K562 (cell line): ENCODE data around the gene AKR1C4. TPM values are rescaled to one million over a fixed set of nuclear protein-coding genes. Genes with fewer than 3 reads are reported as not detected.

Source experiments
- ATAC-seq: fragments of 200-7000 bp; cut with Tn5 transposase; 3 replicates; pipeline ENCODE4 v1.9.1; 2020; ENCODE audit warnings: moderate library complexity
- Bru-seq: library from RNA; stranded (reverse); fragments of 400-500 nt; gene quantifications from one replicate; lab custom pipeline; 2021; lab: Mats Ljungman, UMichigan
- BruChase-seq, 2 experiments: library from RNA; stranded (reverse); fragments of 400-500 nt; gene quantifications; one replicate each; lab custom pipeline; 2021; lab: Mats Ljungman, UMichigan
- BruUV-seq: library from RNA; stranded (reverse); fragments of 400-500 nt; replicated peaks from 2 replicates; lab custom pipeline; 2021; lab: Mats Ljungman, UMichigan
- CTCF ChIA-PET: fragments of 300-600 bp; formaldehyde crosslinking; extraction: SDS; loops from one replicate; lab custom pipeline; 2021; ENCODE audit warnings: low intra/inter-chr PET ratio; lab: Yijun Ruan, JAX
- POLR2A ChIA-PET: fragments of 300-600, 350-650 bp; sonication (Branson Sonifier 250); formaldehyde crosslinking; extraction: SDS; loops from one replicate; lab custom pipeline; 2021; ENCODE audit warnings: antibody characterized with exemption, inconsistent platforms; lab: Yijun Ruan, JAX
- DNase-seq, 4 experiments: peaks; one replicate each; pipeline versions ENCODE4 v3.0.0 to v3.0.0-alpha.2; 2011 to 2018; ENCODE audit warnings: low spot score in 3 of 4, mixed read lengths in 3 of 4; ENCODE audit errors: extremely low read depth in 1 of 4
- FAIRE-seq: peaks from 2 replicates; lab custom pipeline; 2011; peaks lifted over from hg19 to GRCh38; lab: Jason Lieb, UNC
- H2AFZ ChIP-seq: 2 replicates; pipeline ENCODE4 v1.6.0; 2011; ENCODE audit warnings: low read depth, low read length, control low read depth, inconsistent platforms
- H3K27ac ChIP-seq: fragments of 200-600 bp; 3 replicates; pipeline ENCODE4 v1.8.0; 2011; ENCODE audit warnings: low read depth, mild to moderate bottlenecking, control low read depth, inconsistent platforms, low read length, moderate library complexity, mixed read lengths; ENCODE audit errors: extremely low read depth
- H3K27me3 ChIP-seq, 2 experiments: fragments of 300-600 bp in 1 of 2; 2 replicates in 1 of 2; 3 replicates in 1 of 2; pipeline versions ENCODE4 v1.6.0 to v1.8.0; 2011; ENCODE audit warnings: inconsistent platforms in 2 of 2, low read length in 2 of 2, mild to moderate bottlenecking in 1 of 2, mixed read lengths in 1 of 2, moderate library complexity in 1 of 2; ENCODE audit not compliant: control insufficient read depth in 2 of 2, insufficient read depth in 2 of 2
- H3K36me3 ChIP-seq: fragments of 300-600 bp; 3 replicates; pipeline ENCODE4 v1.8.0; 2011; ENCODE audit warnings: mild to moderate bottlenecking, low read length, inconsistent platforms; ENCODE audit not compliant: control insufficient read depth, insufficient read depth
- H3K4me1 ChIP-seq, 2 experiments: fragments of 200-600 bp in 1 of 2; replicated peaks in 1 of 2; 2 replicates in 1 of 2; 3 replicates in 1 of 2; pipeline versions ENCODE4 v1.5.1 to v1.8.0; 2011; ENCODE audit warnings: inconsistent platforms in 2 of 2, low read length in 2 of 2, mild to moderate bottlenecking in 1 of 2, mixed read lengths in 1 of 2, moderate library complexity in 1 of 2; ENCODE audit not compliant: control insufficient read depth in 2 of 2, insufficient read depth in 2 of 2
- H3K4me2 ChIP-seq: 2 replicates; pipeline ENCODE4 v1.6.1; 2011; ENCODE audit warnings: low read length, control low read depth, inconsistent platforms, mixed read lengths; ENCODE audit not compliant: insufficient read depth
- H3K4me3 ChIP-seq: fragments of 200-600 bp; sonication (generic), shearing (Covaris generic); 2 replicates; pipeline ENCODE4 v1.5.1; 2016; ENCODE audit warnings: control low read depth, inconsistent platforms
- H3K79me2 ChIP-seq: fragments of 200-600 bp; 3 replicates; pipeline ENCODE4 v1.8.0; 2011; ENCODE audit warnings: low read length, inconsistent platforms; ENCODE audit not compliant: control insufficient read depth, insufficient read depth
- H3K9ac ChIP-seq, 2 experiments: 2 replicates each; pipeline versions ENCODE4 v1.6.0 to v1.6.1; 2011; ENCODE audit warnings: low read depth in 2 of 2, low read length in 2 of 2, control low read depth in 1 of 2, inconsistent platforms in 1 of 2, mild to moderate bottlenecking in 1 of 2, mixed read lengths in 1 of 2; ENCODE audit not compliant: insufficient read depth in 1 of 2
- H3K9me1 ChIP-seq: one replicate; pipeline ENCODE4 v1.6.0; 2011; ENCODE audit warnings: inconsistent platforms, mild to moderate bottlenecking, low read length, moderate library complexity; ENCODE audit not compliant: control insufficient read depth, insufficient read depth
- H3K9me3 ChIP-seq: replicated peaks from 2 replicates; pipeline ENCODE4 v1.5.1; 2011; ENCODE audit warnings: low read depth, low read length, inconsistent platforms; ENCODE audit not compliant: control insufficient read depth, insufficient read depth
- H4K20me1 ChIP-seq: replicated peaks from 2 replicates; pipeline ENCODE4 v1.6.1; 2011; ENCODE audit warnings: low read length, inconsistent platforms, mixed read lengths; ENCODE audit not compliant: control insufficient read depth, insufficient read depth
- CBX1 ChIP-seq: sonication (generic); IDR thresholded peaks from 2 replicates; pipeline ENCODE4 v1.6.1; 2016; ENCODE audit warnings: antibody characterized with exemption, low read depth, mild to moderate bottlenecking
- HMGXB4 ChIP-seq: sonication (generic); formaldehyde crosslinking; IDR thresholded peaks from 2 replicates; pipeline ENCODE4 v1.8.1; 2023; ENCODE audit warnings: mild to moderate bottlenecking, missing genetic modification reagents
- NFIC ChIP-seq: fragments of 450-650 bp; IDR thresholded peaks from 2 replicates; pipeline ENCODE4 v1.6.1; 2017; ENCODE audit warnings: mild to moderate bottlenecking, inconsistent platforms
- PHTF2 ChIP-seq: fragments of 250-450 bp; sonication (Bioruptor Pico); IDR thresholded peaks from 2 replicates; pipeline ENCODE4 v1.5.0; 2021; ENCODE audit warnings: mild to moderate bottlenecking
- SAFB ChIP-seq: fragments of 200-400 bp; formaldehyde crosslinking; IDR thresholded peaks from 2 replicates; pipeline ENCODE4 v1.6.1; 2017; ENCODE audit warnings: low read depth, low read length, borderline replicate concordance
- SP2 ChIP-seq: IDR thresholded peaks from 2 replicates; pipeline ENCODE4 v1.6.1; 2011; ENCODE audit warnings: mild to moderate bottlenecking, low read depth, low read length, moderate library complexity; ENCODE audit not compliant: poor library complexity, severe bottlenecking; ENCODE audit errors: extremely low read depth
- TEAD2 ChIP-seq: fragments of 450-650 bp; IDR thresholded peaks from 2 replicates; pipeline ENCODE4 v1.6.1; 2016; ENCODE audit warnings: missing genetic modification characterization, control low read depth, missing compliant biosample characterization
- XRCC4 ChIP-seq: IDR thresholded peaks from one replicate; pipeline ENCODE4 v1.6.1; 2011; ENCODE audit not compliant: insufficient read depth, insufficient read length; ENCODE audit errors: extremely low read depth
- ZNF695 ChIP-seq: fragments of 450-650 bp; formaldehyde crosslinking; IDR thresholded peaks from 2 replicates; pipeline ENCODE4 v1.4.0; 2020; ENCODE audit warnings: mild to moderate bottlenecking, moderate library complexity
- ZNF76 ChIP-seq: fragments of 250-450 bp; sonication (Bioruptor Pico); IDR thresholded peaks from 2 replicates; pipeline ENCODE4 v1.4.0; 2020; ENCODE audit warnings: mild to moderate bottlenecking, moderate library complexity, borderline replicate concordance
- ZNF780A ChIP-seq: fragments of 250-450 bp; sonication (Bioruptor Pico); IDR thresholded peaks from 2 replicates; pipeline ENCODE4 v1.5.0; 2021; ENCODE audit warnings: mild to moderate bottlenecking
- WGBS: fragments of 100-300 bp; shearing (Covaris generic); methylation state at CpG from one replicate; pipeline ENCODE4 v1.1.6; 2016; ENCODE audit warnings: low coverage, mixed read lengths; ENCODE audit not compliant: insufficient coverage; ENCODE audit errors: missing lambda C conversion rate; 5-methylcytosine and 5-hydroxymethylcytosine counted together
- in situ Hi-C: fragments of 300-500 bp; cut with MboI; formaldehyde crosslinking; loops from 4 replicates; pipeline ENCODE4 v1.15.0; 2018; ENCODE audit warnings: inconsistent platforms, mixed read lengths
- intact Hi-C: fragments of 100-400 bp; cut with micrococcal nuclease; formaldehyde crosslinking; loops from 2 replicates; pipeline ENCODE4 v1.14.2; 2022
- long read RNA-seq, 3 experiments: library from polyadenylated mRNA in 2 of 3; library from RNA in 1 of 3; unstranded in 2 of 3; stranded (forward) in 1 of 3; transcript quantifications; one replicate each; pipeline ENCODE4 v2.0.0, GENCODE V29; 2019 to 2022
- polyA minus RNA-seq, 3 experiments: library from RNA; depleted of rRNA, polyadenylated mRNA; stranded (reverse); fragments of >200 nt; gene quantifications; 2 replicates each; pipeline ENCODE4 v1.2.3, GENCODE V29; 2011
- polyA plus RNA-seq, 8 experiments: library from polyadenylated mRNA; depleted of rRNA in 4 of 8; stranded (reverse) in 5 of 8; unstranded in 3 of 8; fragments of >200 nt; fragmentation: Nextera tagmentation in 2 of 8; fragmentation: Illumina TruSeq in 1 of 8; extraction: Ambion mirVana in 2 of 8; extraction: Trizol in 1 of 8; gene quantifications; 2 replicates each; pipeline versions ENCODE4 v1.2.1 to v1.2.3, GENCODE V29; 2011 to 2014; ENCODE audit warnings: inconsistent platforms in 1 of 8, missing spikeins in 1 of 8
- total RNA-seq, 7 experiments: library from RNA; depleted of rRNA in 6 of 7; stranded (reverse); fragments of >200 nt in 6 of 7; fragmentation: Illumina TruSeq in 2 of 7; extraction: Trizol in 2 of 7; gene quantifications; 2 replicates each; pipeline versions ENCODE4 v1.2.1 to v1.2.3, GENCODE V29; 2011 to 2021; ENCODE audit warnings: low replicate concordance in 1 of 7
- TF ChIP-seq, protein P1 (sequence below): fragments of 450-650 bp; IDR thresholded peaks from 2 replicates; pipeline ENCODE4 v1.6.1; 2018; ENCODE audit warnings: mild to moderate bottlenecking, low read depth; ENCODE audit not compliant: partially characterized antibody
- TF ChIP-seq, protein P2 (sequence below): IDR thresholded peaks from 2 replicates; pipeline ENCODE4 v1.6.1; 2014; ENCODE audit warnings: antibody characterized with exemption
- TF ChIP-seq, protein P3 (sequence below): sonication (generic); IDR thresholded peaks from 2 replicates; pipeline ENCODE4 v1.6.1; 2016

AKR1C4 gene
- total RNA-seq (2011; cell fraction: chromatin; rRNA removed; ENCODE audit: low replicate concordance): not detected in 2 replicates
- total RNA-seq (2011; cell fraction: nucleolus; rRNA removed): not detected in 2 replicates
- total RNA-seq (2011; cell fraction: nucleoplasm; rRNA removed): not detected in 2 replicates
- not detected in 2 replicates for total RNA-seq (2014; rRNA removed)
- not detected in 2 replicates for total RNA-seq (2014; rRNA removed; fragmentation: Illumina TruSeq; extraction: Trizol)
- total RNA-seq (2015; rRNA removed; fragmentation: Illumina TruSeq; extraction: Trizol): not detected in 2 replicates
- 0.13 TPM in 1 of 2 replicates, not detected in the other for total RNA-seq (2021)
- polyA plus RNA-seq (2011; rRNA removed): not detected in 2 replicates
- not detected in 2 replicates for polyA plus RNA-seq (2011; cell fraction: cytosol; rRNA removed)
- polyA plus RNA-seq (2011; cell fraction: nucleus; rRNA removed): not detected in 2 replicates
- polyA plus RNA-seq (2012): not detected in 2 replicates
- polyA plus RNA-seq (2014; fragmentation: Illumina TruSeq; extraction: Trizol): not detected in 2 replicates
- not detected for polyA plus RNA-seq (2014; fragmentation: Nextera tagmentation; extraction: Ambion mirVana)
- not detected in 2 replicates for polyA plus RNA-seq (2014; rRNA removed)
- polyA minus RNA-seq (2011; rRNA and poly(A)+ RNA removed): not detected in 2 replicates
- polyA minus RNA-seq (2011; cell fraction: cytosol; rRNA and poly(A)+ RNA removed): not detected in 2 replicates
- polyA minus RNA-seq (2011; cell fraction: nucleus; rRNA and poly(A)+ RNA removed): not detected in 2 replicates
- not detected for Bru-seq, nascent RNA
- not detected for BruChase-seq, experiment 1, labeled RNA remaining after a 2-hour chase
- not detected for BruChase-seq, experiment 2, labeled RNA remaining after a 6-hour chase
- long read RNA-seq, experiment 1: 0 reads
- long read RNA-seq, experiment 2: 0 reads
- long read RNA-seq, experiment 3: 0 reads

DNA sequence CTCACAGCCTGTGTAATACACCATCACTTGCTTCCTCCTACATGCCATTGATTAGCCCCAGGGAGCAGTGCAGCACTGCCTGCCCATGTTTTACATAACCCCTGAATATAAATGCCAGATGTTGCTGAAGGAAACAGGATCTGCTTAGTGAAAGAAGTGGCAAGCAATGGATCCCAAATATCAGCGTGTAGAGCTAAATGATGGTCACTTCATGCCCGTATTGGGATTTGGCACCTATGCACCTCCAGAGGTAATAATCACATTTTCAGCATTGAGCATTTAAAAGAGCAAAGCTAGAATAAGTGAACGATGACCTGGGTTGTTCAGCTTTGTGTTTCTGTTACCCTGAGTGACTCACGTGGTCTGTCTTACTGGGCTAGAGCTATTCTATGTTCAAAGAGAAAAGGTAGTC lies at the start of gene AKR1C4:
Gene AKR1C4, plus strand, starts transcription at position 136 of the 412 bp plus-strand sequence. Its CDS starts 31 bp downstream, at position 167.
- CTCF ChIA-PET: no interaction called here
- in situ Hi-C loops: no loop called here
- no TSS peak for BruUV-seq
- ATAC-seq (no peak), DNase-seq (no peak), FAIRE-seq (no peak)
- intact Hi-C loops: no loop called here
- Histone ChIP-seq H3K27me3 (no peaks in the 10 kb centered on the region), H3K9ac (no peak within 1 kb of the TSS), H3K4me2 (no peak within 1 kb of the TSS), H3K9me3 (no peaks in the 10 kb centered on the region), H3K9me1 (no peaks in the 10 kb centered on the region), H3K27ac (no peak within 1 kb of the TSS), H3K79me2 (no peaks in the 10 kb centered on the region), H3K36me3 (no peaks in the 10 kb centered on the region), H2AFZ (peak within 1 kb of the TSS; percentile 43; the same call in 1 of the 2 replicates), H3K4me3 (no peak within 1 kb of the TSS), H4K20me1 (no peaks in the 10 kb centered on the region), H3K4me1 (no peaks in the 10 kb centered on the region; a peak in 1 of 5 replicates)
- TF ChIP-seq NFIC (no peak), ZNF780A (no peak), XRCC4 (no peak), ZNF695 (CRISPR knock-in tag) (no peak), CBX1 (no peak), TEAD2 (no peak), SP2 (no peak), ZNF76 (CRISPR knock-in tag) (no peak), HMGXB4 (CRISPR knock-in tag) (no peak), SAFB (no peak), PHTF2 (CRISPR knock-in tag) (no peak)
- TF ChIP-seq, protein P1, sequence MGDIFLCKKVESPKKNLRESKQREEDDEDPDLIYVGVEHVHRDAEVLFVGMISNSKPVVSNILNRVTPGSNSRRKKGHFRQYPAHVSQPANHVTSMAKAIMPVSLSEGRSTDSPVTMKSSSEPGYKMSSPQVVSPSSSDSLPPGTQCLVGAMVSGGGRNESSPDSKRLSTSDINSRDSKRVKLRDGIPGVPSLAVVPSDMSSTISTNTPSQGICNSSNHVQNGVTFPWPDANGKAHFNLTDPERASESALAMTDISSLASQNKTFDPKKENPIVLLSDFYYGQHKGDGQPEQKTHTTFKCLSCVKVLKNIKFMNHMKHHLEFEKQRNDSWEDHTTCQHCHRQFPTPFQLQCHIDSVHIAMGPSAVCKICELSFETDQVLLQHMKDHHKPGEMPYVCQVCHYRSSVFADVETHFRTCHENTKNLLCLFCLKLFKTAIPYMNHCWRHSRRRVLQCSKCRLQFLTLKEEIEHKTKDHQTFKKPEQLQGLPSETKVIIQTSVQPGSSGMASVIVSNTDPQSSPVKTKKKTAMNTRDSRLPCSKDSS: no peak
- TF ChIP-seq, protein P2, sequence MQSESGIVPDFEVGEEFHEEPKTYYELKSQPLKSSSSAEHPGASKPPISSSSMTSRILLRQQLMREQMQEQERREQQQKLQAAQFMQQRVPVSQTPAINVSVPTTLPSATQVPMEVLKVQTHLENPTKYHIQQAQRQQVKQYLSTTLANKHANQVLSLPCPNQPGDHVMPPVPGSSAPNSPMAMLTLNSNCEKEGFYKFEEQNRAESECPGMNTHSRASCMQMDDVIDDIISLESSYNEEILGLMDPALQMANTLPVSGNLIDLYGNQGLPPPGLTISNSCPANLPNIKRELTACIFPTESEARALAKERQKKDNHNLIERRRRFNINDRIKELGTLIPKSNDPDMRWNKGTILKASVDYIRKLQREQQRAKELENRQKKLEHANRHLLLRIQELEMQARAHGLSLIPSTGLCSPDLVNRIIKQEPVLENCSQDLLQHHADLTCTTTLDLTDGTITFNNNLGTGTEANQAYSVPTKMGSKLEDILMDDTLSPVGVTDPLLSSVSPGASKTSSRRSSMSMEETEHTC: no peak
- TF ChIP-seq, protein P3, sequence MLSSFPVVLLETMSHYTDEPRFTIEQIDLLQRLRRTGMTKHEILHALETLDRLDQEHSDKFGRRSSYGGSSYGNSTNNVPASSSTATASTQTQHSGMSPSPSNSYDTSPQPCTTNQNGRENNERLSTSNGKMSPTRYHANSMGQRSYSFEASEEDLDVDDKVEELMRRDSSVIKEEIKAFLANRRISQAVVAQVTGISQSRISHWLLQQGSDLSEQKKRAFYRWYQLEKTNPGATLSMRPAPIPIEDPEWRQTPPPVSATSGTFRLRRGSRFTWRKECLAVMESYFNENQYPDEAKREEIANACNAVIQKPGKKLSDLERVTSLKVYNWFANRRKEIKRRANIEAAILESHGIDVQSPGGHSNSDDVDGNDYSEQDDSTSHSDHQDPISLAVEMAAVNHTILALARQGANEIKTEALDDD: no peak
- POLR2A ChIA-PET: interaction anchor here (0.6 kb wide), 1 partner anchor 33 kb away, joined by 3 read pairs; no protein-coding TSS in a partner anchor
- 19% methylated on average over 4 of the region's 4 CpGs for WGBS
